H1 (cell line): ENCODE measurements around the gene TEX22. TPM values are rescaled to one million over a fixed set of nuclear protein-coding genes. Genes with fewer than 3 reads are reported as not detected.

ENCODE experiments used
- CTCF ChIA-PET: fragments of 300-600 bp; sonication (Branson Sonifier 250); formaldehyde crosslinking; loops from one replicate; lab custom pipeline; 2021; ENCODE audit not compliant: partially characterized antibody; lab: Charles Lee
- POLR2A ChIA-PET: fragments of 300-600 bp; sonication (Branson Sonifier 250); formaldehyde crosslinking; loops from one replicate; lab custom pipeline; 2021; ENCODE audit warnings: inconsistent platforms; ENCODE audit not compliant: partially characterized antibody; lab: Charles Lee
- DNase-seq, 2 experiments: peaks; one replicate each; pipeline versions ENCODE4 v3.0.0 to v3.0.0-alpha.2; 2010 to 2022; ENCODE audit warnings: low spot score in 2 of 2, low read depth in 1 of 2, mixed read lengths in 1 of 2
- FAIRE-seq: peaks from 2 replicates; lab custom pipeline; 2011; peaks lifted over from hg19 to GRCh38; lab: Jason Lieb, UNC
- H2AFZ ChIP-seq: 2 replicates; pipeline ENCODE4 v1.8.1; 2012; ENCODE audit warnings: low read length, inconsistent platforms
- H2AK5ac ChIP-seq: 2 replicates; pipeline ENCODE4 v1.6.1; 2013; ENCODE audit warnings: low read depth, low read length
- H2BK120ac ChIP-seq: replicated peaks from 2 replicates; pipeline ENCODE3; 2013; ENCODE audit warnings: low read depth, low read length, inconsistent platforms
- H2BK12ac ChIP-seq: 2 replicates; pipeline ENCODE4 v1.6.1; 2013; ENCODE audit warnings: low read depth, low read length
- H2BK15ac ChIP-seq: 2 replicates; pipeline ENCODE4 v1.6.1; 2013; ENCODE audit warnings: low read length
- H2BK20ac ChIP-seq: 2 replicates; pipeline ENCODE4 v1.6.1; 2013; ENCODE audit warnings: low read length
- H2BK5ac ChIP-seq: 2 replicates; pipeline ENCODE4 v1.6.1; 2013; ENCODE audit warnings: low read depth, low read length
- H3K14ac ChIP-seq: 2 replicates; pipeline ENCODE4 v1.6.1; 2013; ENCODE audit warnings: inconsistent platforms; ENCODE audit not compliant: insufficient read length
- H3K18ac ChIP-seq: 2 replicates; pipeline ENCODE4 v1.6.1; 2013; ENCODE audit warnings: low read length; ENCODE audit errors: extremely low read depth
- H3K23ac ChIP-seq: 2 replicates; pipeline ENCODE4 v1.6.1; 2013; ENCODE audit warnings: inconsistent platforms; ENCODE audit not compliant: insufficient read length
- H3K23me2 ChIP-seq: 2 replicates; pipeline ENCODE4 v1.6.1; 2013; ENCODE audit warnings: low read depth, low read length
- H3K27ac ChIP-seq: 2 replicates; pipeline ENCODE4 v1.6.1; 2011; ENCODE audit warnings: low read depth, low read length, inconsistent platforms
- H3K27me3 ChIP-seq, 4 experiments: replicated peaks in 1 of 4; 1 replicate in 1 of 4; 2 replicates in 3 of 4; pipeline versions ENCODE4 v1.6.1 to v1.8.1; 2011 to 2013; ENCODE audit warnings: low read length in 3 of 4, mild to moderate bottlenecking in 3 of 4, inconsistent platforms in 2 of 4, mixed read lengths in 2 of 4, moderate library complexity in 1 of 4; ENCODE audit not compliant: control insufficient read depth in 3 of 4, insufficient read depth in 3 of 4; ENCODE audit errors: extremely low read depth in 1 of 4
- H3K36me3 ChIP-seq, 4 experiments: 2 replicates each; pipeline versions ENCODE4 v1.6.1 to v1.8.1; 2011 to 2013; ENCODE audit warnings: mild to moderate bottlenecking in 4 of 4, low read length in 3 of 4, moderate library complexity in 2 of 4, control low read depth in 1 of 4, inconsistent platforms in 1 of 4; ENCODE audit not compliant: insufficient read depth in 4 of 4, control insufficient read depth in 2 of 4
- H3K4ac ChIP-seq: replicated peaks from 2 replicates; pipeline ENCODE3; 2013; ENCODE audit warnings: low read length, low read depth, mixed read lengths, inconsistent platforms; ENCODE audit not compliant: insufficient read length
- H3K4me1 ChIP-seq, 4 experiments: replicated peaks in 1 of 4; 1 replicate in 1 of 4; 2 replicates in 3 of 4; pipeline versions ENCODE4 v1.6.1 to v1.8.1; 2011 to 2013; ENCODE audit warnings: low read length in 3 of 4, inconsistent platforms in 2 of 4, mixed read lengths in 1 of 4; ENCODE audit not compliant: insufficient read depth in 4 of 4, control insufficient read depth in 3 of 4
- H3K4me2 ChIP-seq, 2 experiments: 2 replicates each; pipeline versions ENCODE4 v1.6.1 to v1.8.1; 2011 to 2013; ENCODE audit warnings: low read depth in 2 of 2, low read length in 2 of 2, control low read depth in 1 of 2, inconsistent platforms in 1 of 2, mild to moderate bottlenecking in 1 of 2; ENCODE audit not compliant: insufficient read depth in 1 of 2
- H3K4me3 ChIP-seq, 4 experiments: fragments of 200-600, 300-600 bp in 1 of 4; sonication (generic), shearing (Covaris generic), sonication (Bioruptor Twin) in 1 of 4; 2 replicates each; pipeline versions ENCODE4 v1.5.1 to v1.8.1; 2011 to 2016; ENCODE audit warnings: low read length in 4 of 4, low read depth in 3 of 4, control low read depth in 2 of 4, inconsistent platforms in 2 of 4, mild to moderate bottlenecking in 2 of 4, mixed read lengths in 1 of 4, moderate library complexity in 1 of 4; ENCODE audit not compliant: insufficient read depth in 2 of 4; ENCODE audit errors: extremely low read depth in 1 of 4
- H3K56ac ChIP-seq: replicated peaks from 2 replicates; pipeline ENCODE3; 2013; ENCODE audit warnings: low read depth, mild to moderate bottlenecking, mixed read lengths, low read length, inconsistent platforms; ENCODE audit not compliant: insufficient read length
- H3K79me1 ChIP-seq: 2 replicates; pipeline ENCODE4 v1.6.1; 2013; ENCODE audit warnings: low read depth, low read length, control low read depth
- H3K79me2 ChIP-seq, 2 experiments: 2 replicates each; pipeline versions ENCODE4 v1.6.1 to v1.8.1; 2012 to 2013; ENCODE audit warnings: low read length in 2 of 2, mild to moderate bottlenecking in 2 of 2, inconsistent platforms in 1 of 2; ENCODE audit not compliant: insufficient read depth in 2 of 2, control insufficient read depth in 1 of 2
- H3K9ac ChIP-seq, 4 experiments: replicated peaks in 1 of 4; 1 replicate in 1 of 4; 2 replicates in 3 of 4; pipeline versions ENCODE4 v1.6.1 to v1.8.1; 2011 to 2013; ENCODE audit warnings: low read depth in 3 of 4, low read length in 3 of 4, control low read depth in 2 of 4, mild to moderate bottlenecking in 2 of 4, moderate library complexity in 2 of 4, inconsistent platforms in 1 of 4; ENCODE audit errors: extremely low read depth in 1 of 4
- H3K9me3 ChIP-seq, 2 experiments: 2 replicates each; pipeline versions ENCODE4 v1.6.1 to v1.8.1; 2012 to 2013; ENCODE audit warnings: mild to moderate bottlenecking in 2 of 2, moderate library complexity in 2 of 2, control low read depth in 1 of 2, inconsistent platforms in 1 of 2, low read depth in 1 of 2, low read length in 1 of 2, mixed read lengths in 1 of 2; ENCODE audit not compliant: insufficient read depth in 2 of 2
- H4K20me1 ChIP-seq, 2 experiments: replicated peaks in 1 of 2; 2 replicates each; pipeline versions ENCODE3 to v1.8.1; 2011 to 2013; ENCODE audit warnings: inconsistent platforms in 2 of 2, low read length in 2 of 2, mild to moderate bottlenecking in 1 of 2; ENCODE audit not compliant: insufficient read depth in 2 of 2, control insufficient read depth in 1 of 2
- H4K5ac ChIP-seq: 2 replicates; pipeline ENCODE4 v1.6.1; 2013; ENCODE audit warnings: low read length, low read depth, mixed read lengths, inconsistent platforms; ENCODE audit not compliant: insufficient read length
- H4K8ac ChIP-seq: 2 replicates; pipeline ENCODE4 v1.8.0; 2013; ENCODE audit warnings: mild to moderate bottlenecking, moderate library complexity, low read length, inconsistent platforms; ENCODE audit not compliant: insufficient read depth; ENCODE audit errors: extremely low read depth
- H4K91ac ChIP-seq: replicated peaks from 2 replicates; pipeline ENCODE3; 2013; ENCODE audit warnings: low read length, mixed read lengths, inconsistent platforms; ENCODE audit not compliant: insufficient read length
- ATF3 ChIP-seq: IDR thresholded peaks from 2 replicates; pipeline ENCODE4 v1.6.1; 2011; ENCODE audit warnings: low read depth, mild to moderate bottlenecking, low read length; ENCODE audit not compliant: insufficient read depth
- RAD21 ChIP-seq, 2 experiments: IDR thresholded peaks in 1 of 2; conservative IDR thresholded peaks in 1 of 2; 2 replicates each; pipeline ENCODE4 v1.6.1; 2011; ENCODE audit warnings: low read depth in 2 of 2, low read length in 2 of 2, improper control_type of control experiment in 1 of 2, inconsistent platforms in 1 of 2, mild to moderate bottlenecking in 1 of 2, moderate library complexity in 1 of 2
- WGBS, 2 experiments: shearing (Covaris generic) in 1 of 2; methylation state at CpG; one replicate each; pipeline versions ENCODE4 v1.1.6 to v1.1.7; 2013 to 2015; ENCODE audit warnings: low lambda C conversion rate in 2 of 2, mixed read lengths in 2 of 2, inconsistent platforms in 1 of 2, low coverage in 1 of 2, missing lambda C conversion rate in 1 of 2; ENCODE audit not compliant: insufficient replicate concordance in 2 of 2, insufficient coverage in 1 of 2, insufficient read length in 1 of 2; ENCODE audit errors: extremely low coverage in 1 of 2, missing lambda C conversion rate in 1 of 2; 5-methylcytosine and 5-hydroxymethylcytosine counted together
- polyA plus RNA-seq, 7 experiments: library from polyadenylated mRNA; depleted of rRNA in 3 of 7; stranded (reverse) in 5 of 7; unstranded in 2 of 7; fragments of >200 nt in 5 of 7; fragments of 200-250 nt in 2 of 7; gene quantifications; 1 replicate in 5 of 7; 2 replicates in 1 of 7; 4 replicates in 1 of 7; pipeline versions ENCODE4 v1.2.1 to v1.2.3, GENCODE V29; 2011 to 2013; ENCODE audit warnings: missing spikeins in 2 of 7, mixed read lengths in 2 of 7
- total RNA-seq: library from RNA; stranded (reverse); fragmentation: NEBNext Ultra II Directional; extraction: Animal tissue kit (Norgen Biotek cat#: 25700); gene quantifications from 2 replicates; pipeline ENCODE4 v1.2.1, GENCODE V29; 2021

Gene TEX22
- total and polyA plus RNA-seq, 2 of the 8 experiments (the other 6 are each of a cell fraction or from before 2014, with no cell fraction given) = 0.24 to 0.39 TPM

- H4K20me1 ChIP-seq = peaks cover 0 to 8% of the 10 kb centered on the region in 2 experiments
- H2BK15ac ChIP-seq = no peak overlapping the region
- CTCF ChIA-PET = interaction anchor here (0.5 to 2.0 kb wide), 13 partner anchors 8 to 180 kb away, joined by 3 to 9 read pairs (median 3); no protein-coding TSS in a partner anchor
- no peak for FAIRE-seq
- H3K9ac ChIP-seq = no peak overlapping the region
- H3K9me3 ChIP-seq = no peaks in the 10 kb centered on the region
- no peaks in the 10 kb centered on the region for H3K79me2 ChIP-seq
- peaks cover 0 to 10% (median 1%) of the 10 kb centered on the region in 4 experiments; a peak in 3 of 8 replicates for H3K36me3 ChIP-seq
- no peak overlapping the region for H3K27ac ChIP-seq
- H4K91ac ChIP-seq = no peak overlapping the region
- H4K8ac ChIP-seq = no peak overlapping the region
- H3K4ac ChIP-seq = no peak overlapping the region
- no peak for DNase-seq
- H3K79me1 ChIP-seq = no peaks in the 10 kb centered on the region; the same call in 1 of the 2 replicates
- no peak overlapping the region for H3K14ac ChIP-seq
- H3K4me3 ChIP-seq = no peak overlapping the region
- no peaks in the 10 kb centered on the region for H3K27me3 ChIP-seq
- POLR2A ChIA-PET = interaction anchor here (1.1 to 1.8 kb wide), 4 partner anchors 9 to 67 kb away, joined by 3 to 7 read pairs (median 4); no protein-coding TSS in a partner anchor
- no peak overlapping the region for H2AFZ ChIP-seq
- H3K56ac ChIP-seq = no peak overlapping the region
- TF ChIP-seq RAD21 (IDR thresholded peaks at IDR 0.05 in 1 of 2, conservative IDR thresholded peaks at IDR 0.05 in 1 of 2; ENCODE audit: low read depth in 2 of 2, low read length in 2 of 2) = 0 out of 4 replicates have a peak, but pooled peaks of 1 of the 2 experiments have one; percentile 1
- no peak for TF ChIP-seq ATF3
- H2BK12ac ChIP-seq = no peak overlapping the region
- H3K23ac ChIP-seq = no peak overlapping the region
- H3K4me1 ChIP-seq = no peaks in the 10 kb centered on the region; a peak in 1 of 7 replicates
- no peak overlapping the region for H2BK120ac ChIP-seq
- no peak overlapping the region for H3K4me2 ChIP-seq
- H2BK20ac ChIP-seq = no peak overlapping the region
- WGBS, 2 experiments = 93% methylated on average over 10 of the region's 12 CpGs; no CpG with 5 or more reads in 1 of the 2 experiments
- H3K18ac ChIP-seq = no peak overlapping the region
- H2BK5ac ChIP-seq = no peak overlapping the region
- no peak overlapping the region for H2AK5ac ChIP-seq
- H4K5ac ChIP-seq = no peak overlapping the region
- H3K23me2 ChIP-seq = no peaks in the 10 kb centered on the region
Measured at GRCh38 chr14:105389534-105389933, 8.8 kb upstream of the TEX22 start.
